Epithelial cell of prostate (primary cell): ENCODE results near the gene PYGB.

Source experiments
- DNase-seq: peaks from one replicate; pipeline ENCODE4 v3.0.0-alpha.2; 2011; ENCODE audit warnings: low read depth, low spot score
- H3K27ac ChIP-seq: fragments of 450-650 bp; 2 replicates; pipeline ENCODE4 v1.5.1; 2017; ENCODE audit warnings: mild to moderate bottlenecking

Gene PYGB

DNA sequence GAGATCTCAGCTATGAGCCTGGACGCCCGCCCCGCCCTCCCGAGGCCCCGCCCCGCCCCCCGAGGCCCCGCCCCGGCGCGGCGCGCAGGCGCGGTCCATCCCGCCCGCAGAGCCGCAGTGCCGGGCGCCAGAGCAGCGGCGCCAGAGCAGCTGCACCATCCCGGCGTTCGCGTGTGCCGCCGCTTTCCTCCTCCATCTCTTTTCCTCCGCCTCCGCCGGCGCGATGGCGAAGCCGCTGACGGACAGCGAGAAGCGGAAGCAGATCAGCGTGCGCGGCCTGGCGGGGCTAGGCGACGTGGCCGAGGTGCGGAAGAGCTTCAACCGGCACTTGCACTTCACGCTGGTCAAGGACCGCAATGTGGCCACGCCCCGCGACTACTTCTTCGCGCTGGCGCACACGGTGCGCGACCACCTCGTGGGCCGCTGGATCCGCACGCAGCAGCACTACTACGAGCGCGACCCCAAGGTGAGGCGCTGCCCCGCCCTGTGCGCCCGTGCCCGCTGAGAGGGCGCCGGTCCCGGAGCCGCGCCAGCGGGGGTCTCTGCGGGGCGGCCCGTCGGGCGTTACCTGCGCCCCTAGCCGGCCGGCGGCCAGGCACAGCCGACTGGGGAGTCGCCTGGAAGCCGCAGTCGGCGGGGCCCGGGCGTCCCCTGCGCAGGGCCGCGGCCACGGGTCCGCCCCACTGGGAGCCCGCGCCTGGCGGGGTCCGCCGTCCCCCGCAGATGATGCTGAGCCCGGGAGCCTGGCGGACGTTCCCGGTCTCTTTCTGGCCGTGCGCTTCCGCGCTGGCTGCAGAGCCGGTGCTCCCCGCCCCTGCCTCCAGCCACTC is at the start of gene PYGB:
TSS of gene PYGB (plus strand) at position 130 of the 830 bp plus-strand sequence. CDS start at position 224, 94 bp downstream.
- DNase-seq, result peak; percentile 26
- peak within 1 kb of the TSS; percentile 100 for H3K27ac ChIP-seq

DNA sequence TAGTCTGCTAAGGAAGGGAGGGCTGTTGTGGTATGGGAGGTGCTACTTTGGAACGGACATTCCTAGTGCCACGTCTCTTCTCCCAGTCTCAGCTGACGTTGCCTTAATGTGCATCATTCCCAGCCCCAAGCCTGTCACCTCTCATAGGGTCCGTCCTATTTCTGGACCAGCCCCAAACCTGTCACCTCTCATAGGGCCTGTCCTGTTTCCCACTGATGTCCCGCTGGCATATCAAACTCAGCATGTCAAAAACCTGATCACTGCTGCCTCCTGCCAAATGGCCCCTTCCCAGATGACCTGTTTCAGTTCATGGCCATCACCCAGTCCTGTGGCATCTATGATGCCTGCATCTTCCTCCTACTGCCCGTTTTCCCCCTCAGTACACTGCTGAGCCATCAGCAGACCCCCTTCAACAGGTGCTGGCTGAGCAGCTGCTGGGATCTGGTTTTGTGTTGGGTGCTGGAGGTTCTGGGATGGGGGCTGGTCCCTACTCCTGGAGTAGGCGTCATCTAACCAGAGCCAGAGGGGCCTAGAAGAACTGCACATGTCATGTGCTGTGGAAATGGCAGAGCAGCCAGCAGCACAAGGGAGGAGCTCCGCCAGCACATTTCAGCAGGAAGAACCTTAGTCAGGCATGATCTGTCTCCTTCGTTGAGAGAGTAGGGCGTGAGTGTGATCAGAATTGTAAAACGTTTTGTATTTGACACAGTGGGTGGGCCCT is 49.1 kb upstream of the PYGB start:
- DNase-seq, result no peak
- peak overlapping the region; percentile 9 for H3K27ac ChIP-seq

DNA sequence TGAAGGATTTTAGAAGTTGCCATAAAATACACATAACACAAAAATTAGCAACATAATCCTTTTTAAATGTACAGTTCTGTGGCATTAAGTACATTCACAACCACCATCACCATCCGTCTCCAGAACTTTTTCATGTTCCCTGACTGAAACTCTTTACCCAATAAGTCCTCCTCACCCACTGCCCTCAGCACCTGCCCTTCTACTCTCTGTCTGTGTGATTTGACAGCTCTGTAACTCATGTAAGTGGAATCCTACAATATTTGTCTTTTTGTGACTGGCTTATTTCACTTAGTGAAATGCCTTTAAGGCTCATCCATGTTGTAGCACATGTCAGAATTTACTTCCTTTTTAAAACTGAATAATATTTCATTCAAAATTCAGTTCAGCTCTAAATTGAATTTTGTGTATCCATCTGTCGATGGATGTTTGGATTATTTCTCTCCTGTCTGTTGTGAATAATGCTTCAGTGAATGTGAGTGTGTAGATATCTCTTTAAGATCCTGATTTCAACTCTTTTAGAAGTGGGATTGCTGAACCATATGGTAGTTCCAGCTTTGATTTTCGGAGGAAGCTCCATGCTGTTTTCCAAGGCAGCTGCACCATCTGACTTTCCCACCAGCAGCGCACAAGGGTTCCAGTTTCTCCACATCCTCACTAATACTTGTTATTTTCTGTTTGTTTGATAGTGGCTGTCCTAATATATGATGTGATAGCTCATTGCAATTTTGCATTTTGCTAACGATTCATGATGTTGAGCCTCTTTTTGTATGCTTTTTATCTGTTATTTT is 48.2 kb upstream of the PYGB start:
- no peak for DNase-seq
- H3K27ac ChIP-seq, result peak overlapping the region; percentile 9

DNA sequence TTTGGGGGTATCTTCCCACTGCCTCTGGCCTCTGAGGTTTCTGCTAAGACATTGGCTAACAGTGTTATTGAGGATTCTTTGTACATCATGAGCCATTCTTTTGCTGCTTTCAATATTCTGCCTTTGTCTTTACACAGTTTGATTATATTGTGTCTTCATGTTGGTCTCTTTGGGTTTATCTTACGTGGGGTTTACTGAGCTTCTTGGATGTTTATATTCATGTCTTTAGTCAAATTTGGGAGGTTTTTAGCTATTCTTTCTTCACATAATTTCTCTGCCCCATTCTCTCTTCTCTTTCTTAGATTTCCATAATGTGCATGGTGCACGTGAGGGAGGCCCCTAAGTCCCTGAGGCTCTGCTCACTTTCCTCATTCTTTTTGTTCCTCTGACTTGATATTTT is 44.8 kb upstream of the PYGB start:
- H3K27ac ChIP-seq, result no peak overlapping the region
- no peak for DNase-seq

DNA sequence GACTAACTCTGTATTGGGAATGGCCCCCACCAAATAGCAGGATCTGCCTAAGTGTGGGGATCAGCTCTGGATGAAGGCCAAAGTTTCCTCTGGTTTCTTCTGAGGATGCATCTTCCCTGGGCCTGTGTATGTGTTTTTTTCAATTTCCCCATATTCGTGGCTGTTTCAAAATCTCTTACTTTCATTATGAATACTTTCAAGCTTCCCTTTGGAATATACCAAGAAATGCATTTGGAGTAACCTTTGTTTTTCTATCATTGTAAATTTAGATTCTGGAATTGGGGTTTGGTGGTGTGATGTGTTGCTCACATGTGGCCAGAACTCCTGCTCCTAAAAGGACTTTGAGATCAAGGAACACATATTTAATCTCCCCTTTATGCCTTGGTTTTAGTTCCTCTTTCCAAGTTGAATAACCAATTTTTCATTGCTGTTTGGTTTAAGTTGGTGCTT is 44.0 kb upstream of the PYGB start:
- H3K27ac ChIP-seq, result no peak overlapping the region

DNA sequence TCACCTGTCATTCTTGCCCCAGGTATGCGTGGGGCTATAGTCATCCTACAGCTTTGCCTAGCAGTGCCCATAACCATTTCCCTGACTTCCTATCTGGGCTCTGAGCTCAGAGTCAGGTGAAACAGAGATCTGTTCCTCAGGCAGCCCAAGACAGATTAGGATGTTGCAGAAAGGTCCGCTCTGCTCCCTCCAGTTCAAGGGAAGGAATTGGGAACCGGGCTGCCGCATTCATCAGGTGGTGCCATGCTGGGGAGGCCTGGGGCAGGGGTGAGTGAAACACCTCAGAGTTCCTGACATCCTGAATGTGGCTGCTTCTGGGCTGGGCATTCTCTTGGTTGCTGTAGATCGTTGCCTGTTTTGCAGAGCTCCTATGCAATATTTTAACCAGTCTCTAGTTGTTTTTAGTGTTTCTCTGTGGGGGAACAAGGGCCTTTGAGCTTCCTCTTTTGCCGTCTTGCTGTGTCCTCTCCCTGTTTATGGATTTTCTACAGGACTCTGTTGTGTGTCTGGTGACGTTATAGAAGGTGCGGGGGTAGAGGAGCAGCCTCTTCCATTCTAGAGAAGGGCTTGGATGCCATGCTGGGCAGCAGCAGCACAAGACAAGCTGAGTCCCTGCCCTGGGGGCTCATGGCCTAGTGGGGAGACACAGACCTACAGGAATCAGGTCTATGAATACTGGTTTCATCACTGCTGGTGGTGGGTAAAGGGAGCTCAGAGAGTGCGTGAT is 43.2 kb upstream of the PYGB start:
- H3K27ac ChIP-seq, result no peak overlapping the region
- no peak for DNase-seq

More for the DNA sequence above, 44.0 kb upstream of the PYGB start:
- DNase-seq, result no peak

DNA sequence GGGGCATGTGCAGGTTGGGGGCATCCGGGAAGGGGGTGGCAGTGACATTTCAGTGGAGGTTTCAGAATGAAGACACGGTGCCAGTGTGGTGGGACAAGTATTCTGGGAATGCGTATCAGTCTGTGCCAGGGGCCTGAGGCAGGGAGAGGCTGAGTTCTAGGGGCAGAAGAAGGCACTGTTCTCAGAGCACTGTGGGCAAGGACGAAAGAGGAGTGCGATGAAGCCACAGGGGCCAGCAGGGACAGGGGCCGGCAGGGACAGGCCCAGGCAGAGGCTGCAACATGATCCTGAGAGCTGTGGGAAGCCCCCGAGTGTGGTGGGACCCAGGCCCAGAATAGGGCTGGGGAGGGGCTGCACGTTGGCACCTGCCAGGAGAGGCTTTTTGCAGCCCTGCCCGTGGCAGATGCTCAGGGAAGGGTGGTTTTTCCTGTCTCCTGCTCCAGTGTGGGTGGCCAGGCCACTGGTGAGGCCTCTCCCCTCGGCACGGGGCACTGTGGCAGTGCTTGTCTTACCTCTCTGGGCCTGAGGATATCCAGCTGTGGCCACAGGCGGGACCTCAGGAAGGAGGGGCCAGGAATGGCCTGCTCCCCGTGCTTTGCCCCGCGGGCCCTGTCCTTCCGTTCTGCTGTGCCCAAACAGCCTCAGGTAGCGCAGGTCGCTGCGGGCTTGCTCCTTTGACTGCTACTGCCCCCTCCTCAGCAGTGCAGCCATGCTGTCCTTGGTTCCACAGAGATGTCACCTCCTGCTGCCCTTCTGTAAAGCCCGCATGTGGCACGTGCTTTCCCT is 42.4 kb upstream of the PYGB start:
- H3K27ac ChIP-seq, result no peak overlapping the region
- no peak for DNase-seq

DNA sequence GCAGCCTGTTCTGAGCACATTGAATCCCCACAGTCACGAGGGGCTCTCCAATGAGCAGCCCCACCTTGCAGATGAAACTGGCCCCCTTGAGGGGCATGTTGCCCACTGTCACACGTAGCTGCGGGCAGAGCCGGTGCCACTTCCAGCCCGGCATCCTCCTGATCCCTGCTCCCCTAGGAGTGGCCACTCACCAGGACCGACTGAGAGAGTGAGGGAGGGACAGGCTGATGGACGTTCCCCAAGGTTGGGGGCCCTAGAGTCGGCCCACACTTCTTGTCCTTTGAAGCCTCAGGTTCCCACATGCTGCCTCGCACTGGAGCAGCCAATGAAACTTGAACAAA is 41.9 kb upstream of the PYGB start:
- DNase-seq, result no peak
- H3K27ac ChIP-seq, result no peak overlapping the region

DNA sequence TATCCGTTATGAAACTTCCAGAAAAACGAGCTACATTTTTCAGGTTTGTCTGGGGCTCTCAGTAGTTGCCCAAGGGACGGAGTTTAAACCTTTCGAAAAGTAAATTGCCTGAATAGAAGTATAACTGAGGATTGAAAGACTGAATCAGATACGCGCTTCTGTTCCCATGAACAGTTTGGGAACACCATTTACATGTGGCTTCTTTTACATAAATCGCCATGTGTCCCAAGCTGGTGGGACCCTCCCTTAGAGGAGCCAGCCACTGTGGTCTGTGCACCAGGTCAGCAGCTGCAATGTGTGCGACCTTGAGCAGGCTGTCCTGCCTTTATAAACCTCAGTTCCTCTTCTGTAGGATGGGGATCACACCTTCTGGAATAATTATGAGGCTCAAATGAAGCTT is 41.3 kb upstream of the PYGB start:
- no peak for DNase-seq

DNA sequence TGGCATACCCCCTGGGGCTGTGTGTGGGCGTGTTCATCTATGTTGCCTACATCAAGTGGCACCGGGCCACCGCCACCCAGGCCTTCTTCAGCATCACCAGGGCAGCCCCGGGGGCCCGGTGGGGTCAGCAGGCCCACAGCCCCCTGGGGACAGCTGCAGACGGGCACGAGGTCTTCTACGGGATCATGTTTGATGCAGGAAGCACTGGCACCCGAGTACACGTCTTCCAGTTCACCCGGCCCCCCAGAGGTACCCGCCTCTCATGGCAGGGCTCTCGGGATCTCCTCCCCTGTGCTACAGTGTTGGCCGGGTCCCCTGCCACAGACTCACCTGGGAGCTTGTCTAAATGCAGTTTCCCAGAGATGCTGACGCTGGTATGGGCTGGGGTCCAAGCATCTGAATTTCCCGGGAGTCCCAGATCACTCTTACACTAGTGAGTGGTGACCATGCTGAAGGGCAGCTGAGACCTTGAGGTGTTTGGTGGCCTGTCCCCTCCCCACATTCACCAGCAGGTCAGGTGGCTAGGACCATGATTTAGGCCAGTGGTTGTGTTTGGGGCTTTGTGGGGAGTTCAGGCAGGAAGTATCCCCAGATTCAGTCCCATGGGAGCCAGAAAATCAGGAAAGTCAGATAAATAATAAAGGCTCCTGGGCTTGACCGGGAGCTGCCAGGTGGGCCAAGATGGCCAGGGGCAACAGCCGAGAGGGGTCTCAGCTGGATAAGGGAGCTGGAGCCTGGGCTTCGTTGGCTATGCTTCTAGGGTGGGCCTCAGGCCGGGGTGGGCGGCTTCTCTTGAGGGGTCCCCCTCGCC is 40.5 kb upstream of the PYGB start:
- no peak for DNase-seq
- H3K27ac ChIP-seq, result no peak overlapping the region

More for the DNA sequence above, 41.3 kb upstream of the PYGB start:
- H3K27ac ChIP-seq, result no peak overlapping the region

DNA sequence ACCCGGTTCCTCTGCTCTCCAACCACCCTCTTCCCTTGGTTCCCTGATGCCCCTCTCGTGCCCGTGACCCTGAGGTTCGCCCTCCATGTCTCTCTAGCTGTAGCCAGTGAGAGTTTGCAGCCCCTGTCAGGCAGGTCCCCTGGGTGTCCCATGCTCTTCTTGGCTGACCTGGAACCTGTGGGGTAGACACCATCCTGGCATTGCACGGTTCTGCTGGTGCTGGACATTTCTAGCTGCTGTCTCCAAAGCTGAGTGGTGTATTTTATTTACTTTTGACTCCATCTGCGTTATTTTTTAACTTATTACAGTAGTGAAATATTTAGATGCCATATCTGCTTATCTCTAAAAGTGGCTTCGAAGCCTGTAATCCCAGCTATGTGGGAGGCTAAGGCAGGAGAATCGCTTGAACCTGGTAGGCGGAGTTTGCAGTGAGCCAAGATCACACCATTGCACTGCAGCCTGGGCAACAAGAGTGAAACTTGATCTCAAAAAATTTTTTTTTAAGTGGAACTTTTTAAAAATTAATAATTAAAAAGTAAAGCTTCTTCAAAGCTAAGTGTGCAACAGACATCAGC is 39.8 kb upstream of the PYGB start:
- no peak for DNase-seq
- H3K27ac ChIP-seq, result no peak overlapping the region

DNA sequence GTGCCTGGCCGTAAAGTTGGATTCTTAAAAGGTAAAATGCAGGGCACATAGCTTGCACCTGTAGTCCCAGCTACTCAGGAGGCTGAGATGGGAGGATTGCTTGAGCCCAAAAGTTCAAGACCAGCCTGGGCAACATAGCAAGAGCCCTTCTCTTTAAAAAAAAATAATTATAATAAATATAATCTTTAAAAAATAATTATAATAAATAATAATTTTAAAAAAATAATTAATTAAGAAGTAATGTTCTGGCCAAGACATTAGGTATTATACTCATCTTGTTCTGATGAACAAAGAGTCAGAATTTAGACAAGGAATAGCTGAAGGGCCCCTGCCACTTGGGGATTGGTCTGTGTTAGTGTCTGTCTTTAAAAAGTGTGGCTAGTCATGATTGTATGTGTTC is 38.5 kb upstream of the PYGB start:
- no peak for DNase-seq
- H3K27ac ChIP-seq, result no peak overlapping the region

DNA sequence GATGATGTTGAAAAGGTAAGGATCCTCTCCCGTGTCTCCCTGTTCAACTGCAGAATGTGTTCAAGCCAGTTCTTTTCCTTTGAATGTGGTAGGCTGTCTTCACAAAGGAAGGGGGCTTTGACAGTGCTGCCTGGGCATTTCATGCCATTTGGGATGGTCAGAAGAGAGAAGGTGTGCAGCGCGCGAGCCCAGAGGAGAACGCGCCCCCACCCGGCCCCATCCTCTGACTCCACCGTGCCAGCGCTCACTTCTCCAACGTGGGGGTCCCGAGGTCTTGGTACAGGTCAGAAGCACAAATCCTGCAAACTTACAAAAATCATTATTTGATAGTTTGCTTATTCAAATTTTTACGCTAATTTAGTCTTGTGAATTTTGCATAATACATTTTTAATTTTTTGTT is 38.0 kb upstream of the PYGB start:
- no peak for DNase-seq
- H3K27ac ChIP-seq, result no peak overlapping the region

DNA sequence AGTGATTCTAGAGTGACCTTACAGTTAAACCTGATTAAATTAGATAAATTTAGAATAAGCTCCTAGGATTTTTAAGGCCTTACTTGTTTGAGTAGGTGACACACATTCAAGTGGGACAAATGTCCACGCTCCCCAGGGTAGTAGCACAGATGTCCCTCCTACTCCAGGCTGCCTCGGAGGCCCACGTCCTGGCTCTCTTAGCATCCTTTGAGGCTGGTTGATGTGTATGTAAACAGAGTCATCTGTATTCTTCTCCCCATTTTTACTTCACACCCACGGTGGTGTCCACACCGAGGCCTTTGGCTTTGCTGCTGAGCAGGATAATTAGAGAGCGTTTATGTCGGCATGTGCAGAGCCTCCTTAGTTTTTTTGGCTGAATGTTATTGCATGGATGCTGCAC is 36.6 kb upstream of the PYGB start:
- no peak overlapping the region for H3K27ac ChIP-seq
- no peak for DNase-seq

DNA sequence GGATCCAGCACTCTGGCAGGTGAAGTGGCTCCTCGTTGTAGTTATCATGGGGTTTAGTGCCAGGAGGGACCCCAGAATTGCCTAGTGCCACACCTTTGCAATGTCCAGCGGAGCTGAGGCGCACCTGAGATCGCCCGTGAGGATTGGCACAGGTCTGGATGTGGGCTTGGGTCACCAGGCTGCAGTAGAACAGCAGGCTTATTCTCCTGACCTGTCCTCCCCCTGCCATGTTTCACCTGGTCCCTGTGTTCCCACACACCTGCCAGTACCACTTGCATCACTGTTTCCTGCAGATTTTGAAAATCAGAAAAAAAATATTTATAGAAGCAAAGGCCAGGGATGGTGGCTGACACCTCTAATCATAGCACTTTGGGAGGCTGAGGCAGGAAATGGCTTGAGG is 35.6 kb upstream of the PYGB start:
- H3K27ac ChIP-seq, result no peak overlapping the region
- DNase-seq, result no peak

DNA sequence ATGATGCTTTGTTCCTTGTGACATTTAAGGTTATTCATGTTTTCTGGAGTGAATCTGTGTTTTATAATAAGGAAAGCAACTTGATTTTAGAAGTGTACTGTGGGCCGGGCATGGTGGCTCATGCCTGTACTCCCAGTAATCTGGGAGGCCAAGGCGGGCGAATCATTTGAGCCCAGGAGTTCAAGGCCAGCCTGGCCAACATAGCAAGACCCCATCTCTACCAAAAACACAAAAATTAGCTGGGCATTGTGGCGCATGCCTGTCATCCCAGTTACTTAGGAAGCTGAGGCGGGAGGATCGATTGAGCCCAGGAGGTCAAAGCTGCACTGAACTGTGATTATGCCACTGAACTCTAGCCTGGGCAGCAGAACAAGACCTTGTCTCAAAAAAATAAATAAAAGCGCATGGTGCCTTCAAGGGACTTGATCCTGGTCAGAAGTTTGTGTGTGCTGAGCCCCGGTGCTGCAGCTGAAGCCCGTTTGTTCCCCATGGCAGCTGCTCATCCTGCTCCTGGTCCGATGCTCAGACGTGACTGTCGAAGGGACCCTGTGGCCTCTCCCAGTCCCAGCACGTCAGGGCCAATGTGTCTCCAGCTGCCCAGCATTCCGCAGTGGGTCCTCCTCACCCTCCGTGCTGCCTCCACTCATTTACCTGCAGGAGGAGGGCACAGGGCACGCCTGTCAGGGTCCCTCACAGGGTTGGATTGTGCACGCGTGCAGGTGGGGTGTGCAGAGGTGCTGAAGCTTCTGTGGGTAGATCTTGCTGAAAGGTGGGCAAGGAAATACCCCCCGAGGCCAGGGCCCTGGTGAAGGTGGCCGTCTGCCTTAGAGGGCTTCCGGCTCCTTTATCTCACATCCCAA is 34.1 kb upstream of the PYGB start:
- no peak overlapping the region for H3K27ac ChIP-seq
- no peak for DNase-seq

DNA sequence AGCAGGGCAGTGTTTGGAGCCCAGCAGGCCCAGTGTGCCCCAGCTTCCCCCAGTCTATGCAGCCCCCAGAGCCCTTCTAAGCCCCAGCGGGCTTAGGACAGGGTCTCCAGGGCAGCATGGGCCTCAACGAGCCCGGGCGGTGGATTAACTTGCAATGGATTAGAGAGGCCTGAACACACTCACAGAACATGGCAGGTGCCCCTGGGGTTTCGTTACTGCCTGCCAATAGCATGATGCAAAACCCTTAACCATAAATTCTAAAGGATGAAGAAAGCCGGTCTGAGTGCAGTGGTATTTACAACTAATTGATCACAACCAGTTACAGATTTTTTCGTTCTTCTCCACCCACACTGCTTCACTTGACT is 33.5 kb upstream of the PYGB start:
- DNase-seq, result no peak
- H3K27ac ChIP-seq, result no peak overlapping the region

DNA sequence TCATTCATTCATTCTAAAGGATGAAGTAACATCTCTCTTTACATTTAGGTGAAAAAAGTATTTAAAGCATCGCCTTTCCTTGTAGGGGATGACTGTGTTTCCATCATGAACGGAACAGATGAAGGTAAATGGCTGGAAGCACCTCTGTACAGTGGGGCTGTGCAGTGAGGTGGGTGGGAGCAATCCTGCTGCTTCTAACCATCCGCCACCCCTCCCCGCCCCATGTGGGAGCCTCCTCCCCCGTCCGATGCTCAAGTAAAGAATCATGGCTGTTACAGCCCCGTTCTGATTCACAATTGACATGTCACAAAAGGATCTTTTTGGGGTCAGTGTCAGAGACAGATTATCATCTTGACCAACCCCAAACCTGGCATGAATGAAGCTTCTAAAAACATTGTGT is 33.1 kb upstream of the PYGB start:
- no peak for DNase-seq
- H3K27ac ChIP-seq, result no peak overlapping the region
